GM12878 (cell line): ENCODE results near the gene ZNF581. TPM values are rescaled to one million over a fixed set of nuclear protein-coding genes. Genes with fewer than 3 reads are reported as not detected.

Experiments used
- BCLAF1 ChIP-seq: fragments of 450-650 bp; IDR thresholded peaks from 2 replicates; pipeline ENCODE4 v1.6.1; 2017; ENCODE audit warnings: antibody characterized with exemption, mild to moderate bottlenecking, moderate library complexity
- IRF4 ChIP-seq: IDR thresholded peaks from 2 replicates; pipeline ENCODE4 v1.6.1; 2011; ENCODE audit warnings: low read depth, low read length
- MTA3 ChIP-seq: IDR thresholded peaks from 2 replicates; pipeline ENCODE4 v1.6.1; 2012; ENCODE audit warnings: low read length, inconsistent platforms, borderline replicate concordance
- SMARCA5 ChIP-seq: fragments of 450-650 bp; IDR thresholded peaks from 2 replicates; pipeline ENCODE4 v1.6.1; 2017; ENCODE audit warnings: mild to moderate bottlenecking
- SP1 ChIP-seq: IDR thresholded peaks from one replicate; pipeline ENCODE4 v1.6.1; 2011; ENCODE audit warnings: low read depth, low read length
- SUPT20H ChIP-seq: IDR thresholded peaks from 2 replicates; pipeline ENCODE4 v1.6.1; 2011; ENCODE audit warnings: low read depth, mild to moderate bottlenecking, low read length, moderate library complexity, borderline replicate concordance; ENCODE audit not compliant: control insufficient read depth
- ZZZ3 ChIP-seq: IDR thresholded peaks from 2 replicates; pipeline ENCODE4 v1.6.1; 2011; ENCODE audit warnings: low read depth; ENCODE audit not compliant: control insufficient read depth, insufficient read length
- polyA plus RNA-seq, 11 experiments: library from polyadenylated mRNA; depleted of rRNA in 4 of 11; unstranded in 6 of 11; stranded (reverse) in 5 of 11; fragments of >200 nt; fragmentation: Nextera tagmentation in 4 of 11; fragmentation: Illumina TruSeq in 1 of 11; extraction: Ambion mirVana in 4 of 11; extraction: Trizol in 1 of 11; gene quantifications; 1 replicate in 1 of 11; 2 replicates in 10 of 11; pipeline versions ENCODE4 v1.2.1 to v1.2.3, GENCODE V29; 2011 to 2016; ENCODE audit warnings: inconsistent platforms in 2 of 11, missing spikeins in 2 of 11, low read depth in 1 of 11
- total RNA-seq, 4 experiments: library from RNA; depleted of rRNA in 3 of 4; stranded (reverse); fragments of >200 nt in 3 of 4; fragmentation: Illumina TruSeq in 1 of 4; extraction: Trizol in 1 of 4; gene quantifications; 2 replicates each; pipeline versions ENCODE4 v1.2.1 to v1.2.3, GENCODE V29; 2013 to 2021

Gene ZNF581
- total and polyA plus RNA-seq, 10 of the 15 experiments (the other 5 are each of a cell fraction or from before 2014, with no cell fraction given): 4.7 to 45.4 (median 22.2) TPM

- TF ChIP-seq BCLAF1 (no peak), ZZZ3 (no peak), SUPT20H (no peak), SP1 (no peak), MTA3 (no peak), IRF4 (no peak), SMARCA5 (no peak)
Measured at GRCh38 chr19:55640577-55641425, 2.6 kb upstream of the ZNF581 start, which contains the start of gene ZNF580 (continued).
